ENCODE data around the gene USP54.

GRCh38 chr10:73534857-73535256, 56.3 kb downstream of the USP54 start:
- TF ChIP-seq POLR2AphosphoS5 (IDR thresholded peaks at IDR 0.05; ENCODE audit: low read depth, low read length): no peak
- no peak for TF ChIP-seq TAF1 (IDR thresholded peaks at IDR 0.05; ENCODE audit: borderline replicate concordance, insufficient read depth, low read length)
- TF ChIP-seq FOXP2 (optimal IDR thresholded peaks at IDR 0.05; ENCODE audit: borderline replicate concordance, extremely low read depth, extremely low read length, insufficient read depth): no peak
- no peak for TF ChIP-seq REST (IDR thresholded peaks at IDR 0.05; ENCODE audit: insufficient read depth in 1 of 2, low read depth in 2 of 2, low read length in 2 of 2)

All from PFSK-1 (cell line).